IMR-90 (cell line): ENCODE results near the gene PAF1. TPM values are rescaled to one million over a fixed set of nuclear protein-coding genes. Genes with fewer than 3 reads are reported as not detected.

ENCODE experiments used
- BHLHE40 ChIP-seq: fragments of 150-350 bp; IDR thresholded peaks from 2 replicates; pipeline ENCODE4 v1.6.1; 2016; ENCODE audit warnings: mild to moderate bottlenecking, low read depth, low read length
- ELK1 ChIP-seq: fragments of 150-350 bp; IDR thresholded peaks from 2 replicates; pipeline ENCODE4 v1.6.1; 2016; ENCODE audit warnings: low read depth, mild to moderate bottlenecking, low read length, moderate library complexity, borderline replicate concordance
- MXI1 ChIP-seq: IDR thresholded peaks from 2 replicates; pipeline ENCODE4 v1.6.1; 2012; ENCODE audit warnings: low read depth, mild to moderate bottlenecking, low read length, moderate library complexity, borderline replicate concordance
- polyA plus RNA-seq, 3 experiments: library from polyadenylated mRNA; depleted of rRNA; stranded (reverse); fragments of >200 nt; gene quantifications; 2 replicates each; pipeline ENCODE4 v1.2.3, GENCODE V29; 2012; ENCODE audit warnings: low replicate concordance in 1 of 3
- total RNA-seq: library from RNA; depleted of rRNA; stranded (reverse); fragments of >200 nt; gene quantifications from 2 replicates; pipeline ENCODE4 v1.2.3, GENCODE V29; 2012

Gene PAF1
- total and polyA plus RNA-seq, 2 of the 4 experiments (the other 2 are of a cell fraction) = 45.7 to 54.3 TPM

GRCh38 chr19:39435499-39436349 lies 44.8 kb upstream of the PAF1 start, which contains the start of gene RPS16 (continued):
- TF ChIP-seq ELK1 = no peak
- TF ChIP-seq MXI1 = peak; percentile 92; the same call in 1 of the 2 replicates
- peak; percentile 26; the same call in 1 of the 2 replicates for TF ChIP-seq BHLHE40
